HepG2 (cell line): ENCODE data around the gene SULT2B1. TPM values are rescaled to one million over a fixed set of nuclear protein-coding genes. Genes with fewer than 3 reads are reported as not detected.

Experiments
- ATAC-seq: fragments of 200-7000 bp; cut with Tn5 transposase; 3 replicates; pipeline ENCODE4 v1.9.1; 2020; ENCODE audit warnings: mild to moderate bottlenecking, moderate library complexity
- BruUV-seq: library from RNA; stranded (reverse); fragments of 400-500 nt; replicated peaks from 2 replicates; lab custom pipeline; 2021; lab: Mats Ljungman, UMichigan
- CTCF ChIA-PET: fragments of 300-600 bp; formaldehyde crosslinking; extraction: SDS; loops from one replicate; lab custom pipeline; 2021; ENCODE audit warnings: low total read pairs, inconsistent platforms, low intra/inter-chr PET ratio; lab: Yijun Ruan, JAX
- POLR2A ChIA-PET: fragments of 350-600 bp; sonication (Branson Sonifier 250); formaldehyde crosslinking; loops from one replicate; lab custom pipeline; 2020; ENCODE audit warnings: antibody characterized with exemption, inconsistent platforms; lab: Yijun Ruan, JAX
- DNase-seq: peaks from one replicate; pipeline ENCODE4 v3.0.0-alpha.2; 2015; ENCODE audit warnings: low spot score
- FAIRE-seq: peaks from 3 replicates; lab custom pipeline; 2011; peaks lifted over from hg19 to GRCh38; lab: Jason Lieb, UNC
- H2AFZ ChIP-seq: one replicate; pipeline ENCODE4 v1.6.1; 2011; ENCODE audit warnings: low read length, inconsistent platforms
- H3K27ac ChIP-seq: fragments of 300-600 bp; 3 replicates; pipeline ENCODE4 v1.8.0; 2011; ENCODE audit warnings: mixed run types, mild to moderate bottlenecking, mixed read lengths, low read length, inconsistent platforms; ENCODE audit not compliant: insufficient read depth; ENCODE audit errors: extremely low read length
- H3K27me3 ChIP-seq, 2 experiments: fragments of 200-600 bp in 1 of 2; 2 replicates in 1 of 2; 3 replicates in 1 of 2; pipeline versions ENCODE4 v1.6.0 to v1.8.0; 2011; ENCODE audit warnings: low read length in 2 of 2, mild to moderate bottlenecking in 2 of 2, moderate library complexity in 2 of 2, inconsistent platforms in 1 of 2; ENCODE audit not compliant: insufficient read depth in 2 of 2, control insufficient read depth in 1 of 2
- H3K36me3 ChIP-seq, 2 experiments: fragments of 200-600 bp in 1 of 2; replicated peaks in 1 of 2; 2 replicates in 1 of 2; 3 replicates in 1 of 2; pipeline versions ENCODE4 v1.5.1 to v1.8.0; 2011; ENCODE audit warnings: low read length in 2 of 2, inconsistent platforms in 1 of 2; ENCODE audit not compliant: insufficient read depth in 2 of 2, control insufficient read depth in 1 of 2
- H3K4me1 ChIP-seq: 2 replicates; pipeline ENCODE4 v1.5.1; 2012; ENCODE audit warnings: low read length, inconsistent platforms; ENCODE audit not compliant: insufficient read depth
- H3K4me2 ChIP-seq: 2 replicates; pipeline ENCODE4 v1.6.0; 2011; ENCODE audit warnings: low read depth, low read length, inconsistent platforms
- H3K4me3 ChIP-seq, 3 experiments: fragments of 200-600 bp in 1 of 3; sonication (generic), shearing (Covaris generic) in 1 of 3; replicated peaks in 1 of 3; 2 replicates each; pipeline ENCODE4 v1.5.1; 2011 to 2016; ENCODE audit warnings: low read length in 3 of 3, inconsistent platforms in 2 of 3, low read depth in 2 of 3, mild to moderate bottlenecking in 2 of 3, control low read depth in 1 of 3, mixed read lengths in 1 of 3; ENCODE audit not compliant: insufficient read depth in 1 of 3
- H3K79me2 ChIP-seq: one replicate; pipeline ENCODE4 v1.6.1; 2011; ENCODE audit warnings: low read length, inconsistent platforms; ENCODE audit not compliant: insufficient read depth
- H3K9ac ChIP-seq: 2 replicates; pipeline ENCODE4 v1.6.0; 2011; ENCODE audit warnings: mild to moderate bottlenecking, low read depth, low read length, inconsistent platforms; ENCODE audit not compliant: insufficient read depth
- H3K9me3 ChIP-seq: 2 replicates; pipeline ENCODE4 v1.5.1; 2012; ENCODE audit warnings: mild to moderate bottlenecking, low read length
- H4K20me1 ChIP-seq: 2 replicates; pipeline ENCODE4 v1.6.0; 2011; ENCODE audit warnings: inconsistent platforms, mild to moderate bottlenecking, low read length, moderate library complexity; ENCODE audit not compliant: insufficient read depth
- MXI1 ChIP-seq: IDR thresholded peaks from 3 replicates; pipeline ENCODE4 v1.6.1; 2012; ENCODE audit warnings: low read depth, low read length, inconsistent platforms, borderline replicate concordance
- NCOA2 ChIP-seq: sonication (generic); formaldehyde crosslinking; IDR thresholded peaks from 2 replicates; pipeline ENCODE4 v1.8.0; 2022; ENCODE audit warnings: inconsistent platforms
- POLR2AphosphoS5 ChIP-seq: IDR thresholded peaks from 2 replicates; pipeline ENCODE4 v1.6.1; 2012; ENCODE audit warnings: low read depth, low read length
- RXRA ChIP-seq: sonication (generic); formaldehyde crosslinking; IDR thresholded peaks from 2 replicates; pipeline ENCODE4 v1.5.1; 2020; ENCODE audit warnings: missing genetic modification reagents
- SRF ChIP-seq: IDR thresholded peaks from 2 replicates; pipeline ENCODE4 v1.6.1; 2011; ENCODE audit warnings: mild to moderate bottlenecking, low read depth, low read length, moderate library complexity
- TCF7 ChIP-seq: sonication (generic); IDR thresholded peaks from 2 replicates; pipeline ENCODE4 v1.6.1; 2016; ENCODE audit warnings: antibody characterized with exemption, low read depth
- ZFP82 ChIP-seq: sonication (generic); formaldehyde crosslinking; IDR thresholded peaks from 2 replicates; pipeline ENCODE4 v1.5.1; 2020; ENCODE audit warnings: mild to moderate bottlenecking, missing genetic modification reagents, borderline replicate concordance
- ZNF124 ChIP-seq: sonication (generic); formaldehyde crosslinking; IDR thresholded peaks from 2 replicates; pipeline ENCODE4 v1.4.0; 2020; ENCODE audit warnings: missing genetic modification reagents
- ZNF446 ChIP-seq: sonication (generic); formaldehyde crosslinking; IDR thresholded peaks from 2 replicates; pipeline ENCODE4 v1.5.0; 2020; ENCODE audit warnings: mild to moderate bottlenecking, missing genetic modification reagents
- ZNF563 ChIP-seq: sonication (generic); formaldehyde crosslinking; IDR thresholded peaks from 2 replicates; pipeline ENCODE4 v1.8.0; 2022; ENCODE audit warnings: mild to moderate bottlenecking, moderate library complexity, missing genetic modification reagents
- ZNF776 ChIP-seq: sonication (generic); formaldehyde crosslinking; IDR thresholded peaks from 2 replicates; pipeline ENCODE4 v1.4.0; 2020; ENCODE audit warnings: mild to moderate bottlenecking, missing genetic modification reagents
- ZNF792 ChIP-seq: IDR thresholded peaks from 2 replicates; pipeline ENCODE4 v1.6.1; 2016
- ZNF816 ChIP-seq: sonication (generic); formaldehyde crosslinking; IDR thresholded peaks from 2 replicates; pipeline ENCODE4 v1.8.0; 2022; ENCODE audit warnings: missing genetic modification reagents, mild to moderate bottlenecking, borderline replicate concordance
- WGBS: methylation state at CpG from one replicate; pipeline ENCODE4 v1.1.6; 2017; ENCODE audit warnings: low lambda C conversion rate; 5-methylcytosine and 5-hydroxymethylcytosine counted together
- in situ Hi-C: cut with HindIII; loops from 2 replicates; pipeline ENCODE4 v1.10.0; 2017; ENCODE audit warnings: low pct_unique_long_range_greater_than_20kb; ENCODE audit not compliant: extremely low pct_ligation_motif_present
- intact Hi-C: fragments of 100-400 bp; cut with micrococcal nuclease; formaldehyde crosslinking; loops from one replicate; pipeline ENCODE4 v1.10.0; 2022; ENCODE audit not compliant: unreplicated experiment
- polyA plus RNA-seq, 8 experiments: library from polyadenylated mRNA; depleted of rRNA in 3 of 8; stranded (reverse) in 7 of 8; unstranded in 1 of 8; fragments of >200 nt; fragmentation: Illumina TruSeq in 4 of 8; extraction: Trizol in 4 of 8; gene quantifications; 2 replicates each; pipeline versions ENCODE4 v1.2.1 to v1.2.3, GENCODE V29; 2011 to 2016; ENCODE audit warnings: low read depth in 4 of 8, missing spikeins in 1 of 8, mixed read lengths in 1 of 8; ENCODE audit not compliant: insufficient read depth in 1 of 8
- total RNA-seq, 5 experiments: library from RNA; depleted of rRNA; stranded (reverse); fragments of >200 nt; fragmentation: Illumina TruSeq; extraction: Trizol; gene quantifications; 2 replicates each; pipeline ENCODE4 v1.2.3, GENCODE V29; 2016; ENCODE audit warnings: low read depth in 1 of 5
- TF ChIP-seq, protein P1 (sequence below): sonication (generic); formaldehyde crosslinking; IDR thresholded peaks from 2 replicates; pipeline ENCODE4 v1.4.0; 2020; ENCODE audit warnings: missing genetic modification reagents
- TF ChIP-seq, protein P2 (sequence below): sonication (generic); formaldehyde crosslinking; IDR thresholded peaks from 2 replicates; pipeline ENCODE4 v1.5.0; 2020; ENCODE audit warnings: missing genetic modification reagents

SULT2B1 gene
- total and polyA plus RNA-seq, 2 of the 13 experiments (the other 11 are each of a cell fraction or from before 2014, with no cell fraction given), result 0.13 TPM; not detected in 1

DNA sequence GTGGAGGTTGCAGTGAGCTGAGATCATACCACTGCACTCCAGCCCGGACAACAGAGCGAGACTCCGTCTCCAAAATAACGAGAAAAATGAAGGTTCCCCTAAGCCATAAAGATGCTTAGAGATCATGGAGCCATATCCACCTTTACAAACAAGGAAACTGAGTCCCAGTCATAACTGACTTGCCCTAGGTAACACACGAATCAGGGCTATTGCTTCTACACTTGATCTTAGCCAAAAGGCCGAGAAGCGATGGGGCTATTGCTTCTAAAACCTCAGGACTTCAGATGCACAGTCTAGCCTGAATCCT lies 82.0 kb downstream of the SULT2B1 start:
- TF ChIP-seq ZFP82 (CRISPR knock-in tag) (0 out of 2 replicates have a peak, but pooled peaks have one; percentile 33), ZNF563 (CRISPR knock-in tag) (no peak)
- TF ChIP-seq, all 625 proteins: peak for 1
- no peak for DNase-seq
- no peaks in the 10 kb centered on the region for H4K20me1 ChIP-seq
- intact Hi-C loops (loop anchor here (2.0 kb wide), 1 partner anchor 15 kb away; the partner anchor contains the start of genes RPL18 and SPHK2), in situ Hi-C loops (no loop called here)
- POLR2A ChIA-PET, result interaction anchor here (0.6 to 5.8 kb wide), 10 partner anchors 10 to 330 kb away, joined by 3 to 61 read pairs (median 3); partner anchors contain the start of genes CA11, RPL18 and SPHK2
- 56% methylated on average over 7 of the region's 7 CpGs for WGBS
- no peak overlapping the region for H2AFZ ChIP-seq
- ATAC-seq, result no peak
- no peak for FAIRE-seq
- peak overlapping the region; percentile 90 for H3K27ac ChIP-seq
- no peaks in the 10 kb centered on the region; a peak in 1 of 5 replicates for H3K27me3 ChIP-seq
- H3K4me3 ChIP-seq, result peak overlapping the region; percentile 2 to 47 (median 42); a peak in 5 of 6 replicates
- peak overlapping the region; percentile 96 for H3K4me2 ChIP-seq
- CTCF ChIA-PET, result no interaction called here
- H3K36me3 ChIP-seq, result no peaks in the 10 kb centered on the region
- no peaks in the 10 kb centered on the region for H3K9me3 ChIP-seq
- no TSS peak for BruUV-seq
- H3K79me2 ChIP-seq, result no peaks in the 10 kb centered on the region
- H3K4me1 ChIP-seq, result peaks cover 71% of the 10 kb centered on the region
- peak overlapping the region; percentile 61 for H3K9ac ChIP-seq

DNA sequence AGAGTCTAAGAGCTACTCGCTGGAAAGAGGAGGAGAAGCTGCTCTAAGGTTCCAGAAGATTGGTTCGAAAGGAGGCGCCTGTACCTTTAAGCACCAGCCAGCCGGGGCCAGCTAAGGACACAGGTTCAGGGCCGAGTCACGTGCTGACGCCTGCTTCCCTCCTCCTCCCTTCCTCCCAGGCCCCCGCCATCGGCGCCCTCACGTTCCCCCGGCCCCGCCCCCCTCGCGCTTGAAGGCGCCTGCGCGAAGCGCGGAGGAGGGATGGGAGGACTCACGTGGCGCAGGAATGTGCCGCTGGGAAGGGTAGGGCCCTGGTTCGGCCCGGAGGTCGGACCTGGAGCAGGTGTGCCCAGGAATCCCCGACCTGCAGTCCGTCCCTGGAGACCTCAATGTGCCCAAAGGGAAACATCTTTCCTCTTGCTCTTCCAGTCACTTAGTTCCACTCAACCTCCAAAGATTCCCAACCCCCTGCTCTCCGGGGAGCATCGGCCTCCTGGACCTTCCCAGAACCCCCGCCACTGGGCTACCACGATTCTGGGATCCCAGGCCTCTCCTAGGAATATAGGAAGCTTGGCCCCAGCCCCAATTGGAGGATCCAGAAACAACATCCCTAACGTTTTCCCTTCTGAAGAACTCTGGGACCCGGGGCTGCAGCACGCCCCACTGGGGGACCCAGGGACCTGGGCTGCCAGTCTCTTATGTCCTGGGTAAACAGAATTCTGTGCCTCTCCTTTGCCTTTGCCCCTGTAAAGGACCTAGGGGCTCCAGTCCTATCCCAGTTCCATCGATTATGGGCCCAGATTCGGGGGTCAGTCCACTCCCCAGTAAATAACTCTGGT lies 82.7 kb downstream of the SULT2B1 start:
- FAIRE-seq (peak; percentile 72), ATAC-seq (peak; percentile 20), DNase-seq (peak; percentile 90)
- Histone ChIP-seq H3K9me3 (no peaks in the 10 kb centered on the region), H3K4me1 (peaks cover 78% of the 10 kb centered on the region), H3K4me2 (peak overlapping the region; percentile 96), H3K27me3 (peaks cover 0 to 6% of the 10 kb centered on the region in 2 experiments; a peak in 3 of 5 replicates), H3K36me3 (no peaks in the 10 kb centered on the region), H4K20me1 (no peaks in the 10 kb centered on the region), H3K27ac (peak overlapping the region; percentile 90), H2AFZ (no peak overlapping the region), H3K79me2 (no peaks in the 10 kb centered on the region), H3K9ac (peak overlapping the region; percentile 78), H3K4me3 (peak overlapping the region; percentile 50 to 76 (median 58))
- CTCF ChIA-PET, result no interaction called here
- intact Hi-C loops, result loop anchor here (2.0 kb wide), 1 partner anchor 16 kb away; the partner anchor contains the start of genes RPL18 and SPHK2
- BruUV-seq, result TSS peak; percentile 91
- POLR2A ChIA-PET, result interaction anchor here (0.6 to 5.8 kb wide), 10 partner anchors 10 to 329 kb away, joined by 3 to 61 read pairs (median 3); partner anchors contain the start of genes CA11, RPL18 and SPHK2
- 8% methylated on average over 11 of the region's 37 CpGs for WGBS
- in situ Hi-C loops, result no loop called here
- TF ChIP-seq ZNF776, result no peak
- TF ChIP-seq SRF, result no peak
- TF ChIP-seq, protein P1, sequence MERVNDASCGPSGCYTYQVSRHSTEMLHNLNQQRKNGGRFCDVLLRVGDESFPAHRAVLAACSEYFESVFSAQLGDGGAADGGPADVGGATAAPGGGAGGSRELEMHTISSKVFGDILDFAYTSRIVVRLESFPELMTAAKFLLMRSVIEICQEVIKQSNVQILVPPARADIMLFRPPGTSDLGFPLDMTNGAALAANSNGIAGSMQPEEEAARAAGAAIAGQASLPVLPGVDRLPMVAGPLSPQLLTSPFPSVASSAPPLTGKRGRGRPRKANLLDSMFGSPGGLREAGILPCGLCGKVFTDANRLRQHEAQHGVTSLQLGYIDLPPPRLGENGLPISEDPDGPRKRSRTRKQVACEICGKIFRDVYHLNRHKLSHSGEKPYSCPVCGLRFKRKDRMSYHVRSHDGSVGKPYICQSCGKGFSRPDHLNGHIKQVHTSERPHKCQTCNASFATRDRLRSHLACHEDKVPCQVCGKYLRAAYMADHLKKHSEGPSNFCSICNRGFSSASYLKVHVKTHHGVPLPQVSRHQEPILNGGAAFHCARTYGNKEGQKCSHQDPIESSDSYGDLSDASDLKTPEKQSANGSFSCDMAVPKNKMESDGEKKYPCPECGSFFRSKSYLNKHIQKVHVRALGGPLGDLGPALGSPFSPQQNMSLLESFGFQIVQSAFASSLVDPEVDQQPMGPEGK (CRISPR knock-in tag), result peak; percentile 83
- peak; percentile 65 for TF ChIP-seq NCOA2 (CRISPR knock-in tag)
- TF ChIP-seq TCF7, result no peak
- TF ChIP-seq RXRA (CRISPR knock-in tag), result peak; percentile 100
- TF ChIP-seq ZNF446, result no peak
- 0 out of 2 replicates have a peak, but pooled peaks have one; percentile 16 for TF ChIP-seq ZNF124 (CRISPR knock-in tag)
- TF ChIP-seq MXI1, result peak; percentile 81; the same call in 1 of the 3 replicates
- peak; percentile 22; the same call in 1 of the 2 replicates for TF ChIP-seq ZNF792 (CRISPR knock-in tag)
- TF ChIP-seq ZNF816 (CRISPR knock-in tag), result peak; percentile 39; the same call in 1 of the 2 replicates
- peak; percentile 79 for TF ChIP-seq POLR2AphosphoS5
- TF ChIP-seq, protein P2, sequence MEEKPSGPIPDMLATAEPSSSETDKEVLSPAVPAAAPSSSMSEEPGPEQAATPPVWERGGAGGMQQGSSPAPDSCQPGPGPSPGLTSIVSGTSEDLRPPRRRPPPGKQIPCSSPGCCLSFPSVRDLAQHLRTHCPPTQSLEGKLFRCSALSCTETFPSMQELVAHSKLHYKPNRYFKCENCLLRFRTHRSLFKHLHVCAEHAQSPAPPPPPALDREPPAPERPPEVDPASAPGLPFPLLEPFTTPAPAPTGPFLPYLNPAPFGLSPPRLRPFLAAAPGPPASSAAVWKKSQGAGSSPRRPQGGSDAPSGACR, result peak; percentile 55; the same call in 1 of the 2 replicates
